ENCODE measurements around the gene ZBTB20. TPM values are rescaled to one million over a fixed set of nuclear protein-coding genes. Genes with fewer than 3 reads are reported as not detected.

ZBTB20 gene
- total and polyA plus RNA-seq, 2 of the 4 experiments (the other 2 are of a cell fraction), result 0.75 to 14.7 TPM

- in situ Hi-C loops (cut with MboI; ENCODE audit: low sequenced_read_pairs) (no loop called here), intact Hi-C loops (cut with micrococcal nuclease) (loop anchor here (2.0 kb wide), 1 partner anchor 17 kb away; no protein-coding TSS in a partner anchor), dilution Hi-C loops (cut with HindIII; ENCODE audit: low sequenced_read_pairs, unreplicated experiment) (no loop called here)
- Histone ChIP-seq H3K36me3 (ENCODE audit: control insufficient read depth, insufficient read depth, low read length) (no peaks in the 10 kb centered on the region), H3K4me1 (ENCODE audit: control insufficient read depth, insufficient read depth, low read length) (peaks cover 12% of the 10 kb centered on the region), H3K4me2 (ENCODE audit: low read depth, low read length) (no peak overlapping the region), H3K4ac (ENCODE audit: low read depth, low read length) (no peak overlapping the region), H3K27me3 (ENCODE audit: control insufficient read depth, insufficient read depth, low read length) (no peaks in the 10 kb centered on the region), H3K18ac (ENCODE audit: low read depth, low read length) (no peak overlapping the region; the same call in 1 of the 2 replicates), H2BK120ac (ENCODE audit: low read depth, low read length) (peak overlapping the region; percentile 47; the same call in 1 of the 2 replicates), H3K79me1 (ENCODE audit: low read depth in 1 of 2, low read length in 2 of 2) (peaks cover 10 to 22% of the 10 kb centered on the region in 2 experiments), H2BK20ac (ENCODE audit: low read depth, low read length) (peak overlapping the region; percentile 59; the same call in 1 of the 2 replicates), H4K8ac (ENCODE audit: low read depth in 2 of 2, low read length in 2 of 2) (peak overlapping the region in 1 of 2 experiments; percentile 24; a peak in 1 of 4 replicates), H4K20me1 (ENCODE audit: insufficient read depth, low read length) (no peaks in the 10 kb centered on the region), H2AK5ac (ENCODE audit: low read depth, low read length) (no peak overlapping the region), H2AK9ac (replicated peaks; ENCODE audit: low read depth, low read length, poor library complexity) (no peak overlapping the region), H3K9me1 (ENCODE audit: insufficient read depth, low read length) (peaks cover 5% of the 10 kb centered on the region), H3K14ac (replicated peaks; ENCODE audit: low read depth, low read length) (no peak overlapping the region; the same call in 1 of the 2 replicates), H3K4me3 (ENCODE audit: insufficient read depth, low read depth, low read length) (no peak overlapping the region), H4K91ac (ENCODE audit: insufficient read depth, low read depth, low read length) (no peak overlapping the region), H2AFZ (replicated peaks; ENCODE audit: low read length, poor library complexity) (no peak overlapping the region), H3K56ac (ENCODE audit: extremely low read depth, insufficient read depth, low read length) (no peak overlapping the region), H3K9me3 (ENCODE audit: control insufficient read depth, insufficient read depth, low read length) (no peaks in the 10 kb centered on the region), H2BK15ac (ENCODE audit: low read depth, low read length) (no peak overlapping the region), H2BK5ac (ENCODE audit: low read depth, low read length, poor library complexity, severe bottlenecking) (peak overlapping the region; percentile 97), H3K23ac (ENCODE audit: low read depth, low read length) (no peak overlapping the region), H3K27ac (ENCODE audit: insufficient read depth, low read length) (no peak overlapping the region), H3K9ac (ENCODE audit: low read depth, low read length) (no peak overlapping the region), H4K5ac (ENCODE audit: low read depth, low read length) (no peak overlapping the region)
- POLR2A ChIA-PET (ENCODE audit: unreplicated experiment), result no interaction called here
- ATAC-seq (ENCODE audit: low read depth) (peak; percentile 3), DNase-seq (peak; percentile 43)
- WGBS, 2 experiments (ENCODE audit: extremely low coverage in 2 of 2, insufficient read length in 1 of 2), result no CpG with 5 or more reads among the region's 4 CpGs
- CTCF ChIA-PET, result no interaction called here
- no TSS peak for BruUV-seq (replicated peaks)
- TF ChIP-seq, protein P1, sequence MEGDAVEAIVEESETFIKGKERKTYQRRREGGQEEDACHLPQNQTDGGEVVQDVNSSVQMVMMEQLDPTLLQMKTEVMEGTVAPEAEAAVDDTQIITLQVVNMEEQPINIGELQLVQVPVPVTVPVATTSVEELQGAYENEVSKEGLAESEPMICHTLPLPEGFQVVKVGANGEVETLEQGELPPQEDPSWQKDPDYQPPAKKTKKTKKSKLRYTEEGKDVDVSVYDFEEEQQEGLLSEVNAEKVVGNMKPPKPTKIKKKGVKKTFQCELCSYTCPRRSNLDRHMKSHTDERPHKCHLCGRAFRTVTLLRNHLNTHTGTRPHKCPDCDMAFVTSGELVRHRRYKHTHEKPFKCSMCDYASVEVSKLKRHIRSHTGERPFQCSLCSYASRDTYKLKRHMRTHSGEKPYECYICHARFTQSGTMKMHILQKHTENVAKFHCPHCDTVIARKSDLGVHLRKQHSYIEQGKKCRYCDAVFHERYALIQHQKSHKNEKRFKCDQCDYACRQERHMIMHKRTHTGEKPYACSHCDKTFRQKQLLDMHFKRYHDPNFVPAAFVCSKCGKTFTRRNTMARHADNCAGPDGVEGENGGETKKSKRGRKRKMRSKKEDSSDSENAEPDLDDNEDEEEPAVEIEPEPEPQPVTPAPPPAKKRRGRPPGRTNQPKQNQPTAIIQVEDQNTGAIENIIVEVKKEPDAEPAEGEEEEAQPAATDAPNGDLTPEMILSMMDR (conservative IDR thresholded peaks at IDR 0.05; ENCODE audit: low read depth, low read length), result no peak
- TF ChIP-seq MAZ (IDR thresholded peaks at IDR 0.05; ENCODE audit: borderline replicate concordance, low read depth, low read length), result no peak
- peak; percentile 38; the same call in 1 of the 2 replicates for TF ChIP-seq CEBPB (IDR thresholded peaks at IDR 0.05; ENCODE audit: low read depth, low read length)
- TF ChIP-seq MAFK (IDR thresholded peaks at IDR 0.05; ENCODE audit: low read depth, low read length), result no peak
Measured at GRCh38 chr3:114627770-114628169, 519.3 kb downstream of the ZBTB20 start.

All from IMR-90 (cell line).